COR-L47 (cell line): ENCODE results near the gene DMXL2.
"Not testable (repeated sequence)": the region's sequence is repeated elsewhere in the genome, so short reads cannot be mapped to it uniquely, and the experiment has no call there.

Experiments used
- DNase-seq: peaks from one replicate; lab custom pipeline; 2025; lab: John Stamatoyannopoulos, UW

DMXL2 gene

GRCh38 chr15:51622604-51623370 is at the start of gene DMXL2:
TSS of gene DMXL2 (minus strand) at chr15:51622771. CDS start at chr15:51622545, 226 bp downstream.
- DNase-seq = peak; percentile 94

- no peak for DNase-seq
These were observed 49.6 kb upstream of the DMXL2 start for GRCh38 chr15:51672155-51672687.

- DNase-seq = no peak
These were observed 46.8 kb upstream of the DMXL2 start for GRCh38 chr15:51669381-51669780.

- no peak for DNase-seq
These were observed 45.9 kb upstream of the DMXL2 start for GRCh38 chr15:51668446-51668845.

GRCh38 chr15:51667478-51667877 is 44.9 kb upstream of the DMXL2 start:
- DNase-seq = no peak

GRCh38 chr15:51661072-51661471 is 38.5 kb upstream of the DMXL2 start:
- DNase-seq = no peak

GRCh38 chr15:51658664-51659063 is 36.1 kb upstream of the DMXL2 start:
- DNase-seq = no peak

- DNase-seq = not testable (repeated sequence)
These were observed 33.0 kb upstream of the DMXL2 start for GRCh38 chr15:51655401-51656057.

- DNase-seq = no peak
These were observed 29.6 kb upstream of the DMXL2 start for GRCh38 chr15:51652084-51652668.

- peak; percentile 66 for DNase-seq
These were observed 27.3 kb upstream of the DMXL2 start for GRCh38 chr15:51649659-51650521.

- DNase-seq = not testable (repeated sequence)
These were observed 26.1 kb upstream of the DMXL2 start for GRCh38 chr15:51648643-51649042.

- DNase-seq = not testable (repeated sequence)
These were observed 25.5 kb upstream of the DMXL2 start for GRCh38 chr15:51648101-51648500.

GRCh38 chr15:51647128-51647562 is 24.6 kb upstream of the DMXL2 start:
- DNase-seq = peak; percentile 26

GRCh38 chr15:51642696-51643095 is 20.1 kb upstream of the DMXL2 start:
- no peak for DNase-seq

GRCh38 chr15:51641490-51642130 is 19.0 kb upstream of the DMXL2 start:
- DNase-seq = no peak

GRCh38 chr15:51634591-51635198 is 12.1 kb upstream of the DMXL2 start:
- no peak for DNase-seq

- no peak for DNase-seq
These were observed 7.0 kb upstream of the DMXL2 start for GRCh38 chr15:51629612-51630011.

- DNase-seq = no peak
These were observed 2.7 kb upstream of the DMXL2 start for GRCh38 chr15:51625236-51625635.

GRCh38 chr15:51624022-51624421 is 1.5 kb upstream of the DMXL2 start:
- no peak for DNase-seq

GRCh38 chr15:51623386-51623938 is 891 bp upstream of the DMXL2 start:
- DNase-seq = peak; percentile 56
